GM21367 (cell line): ENCODE measurements around the gene DROSHA.
"Not testable (repeated sequence)": the region's sequence is repeated elsewhere in the genome, so short reads cannot be mapped to it uniquely, and the experiment has no call there.

Source experiments
- ATAC-seq: cut with Tn5 transposase; IDR thresholded peaks from one replicate; pipeline ENCODE4 v1.9.1; 2021; ENCODE audit not compliant: unreplicated experiment

Gene DROSHA

DNA sequence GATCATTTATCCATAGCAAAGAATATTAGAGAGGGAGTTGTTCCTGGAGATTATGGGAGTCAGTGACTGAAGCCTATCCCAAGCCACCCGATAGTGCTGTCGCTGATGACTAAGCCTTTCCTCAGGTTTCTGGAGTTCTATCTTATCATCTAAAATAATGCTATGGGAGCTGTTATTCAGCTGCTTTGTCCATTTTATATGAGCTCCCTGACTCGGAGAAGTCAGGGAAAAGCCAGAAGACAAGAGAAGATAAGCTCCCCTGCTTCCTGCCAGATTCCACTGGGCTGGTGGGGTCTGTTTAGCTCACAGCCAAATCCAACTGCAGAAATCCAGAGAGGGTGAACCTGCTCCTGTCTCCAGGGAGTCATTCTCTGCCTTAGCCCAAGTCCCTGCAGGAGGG, 148.2 kb downstream of the DROSHA start:
- no peak for ATAC-seq

GRCh38 chr5:31382051-31382878, 149.6 kb downstream of the DROSHA start:
- no peak for ATAC-seq

GRCh38 chr5:31381299-31381698, 150.6 kb downstream of the DROSHA start:
- no peak for ATAC-seq

- no peak for ATAC-seq
These were observed 151.8 kb downstream of the DROSHA start for GRCh38 chr5:31380049-31380448.

GRCh38 chr5:31378838-31379237, 153.1 kb downstream of the DROSHA start:
- no peak for ATAC-seq

DNA sequence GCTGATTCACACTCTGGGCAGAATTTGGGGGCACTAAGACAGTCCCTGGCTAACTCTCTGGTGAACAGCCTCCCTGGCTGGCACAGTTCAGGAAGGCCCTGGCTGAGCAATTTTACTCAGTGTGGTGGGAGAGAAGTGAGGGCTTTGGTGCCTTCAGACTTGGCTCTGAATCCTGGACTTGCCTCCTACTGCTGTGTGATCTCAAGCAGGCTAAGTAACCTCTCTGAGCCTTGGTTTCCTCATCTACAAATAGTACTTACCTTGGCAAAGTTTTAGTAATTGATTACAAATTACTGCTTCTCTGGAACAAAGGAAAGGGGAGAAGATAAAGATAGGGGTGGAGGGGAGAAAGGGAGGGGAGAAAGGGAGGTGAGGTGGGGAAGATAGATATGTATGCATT, 153.8 kb downstream of the DROSHA start:
- no peak for ATAC-seq

GRCh38 chr5:31377274-31377946, 154.5 kb downstream of the DROSHA start:
- ATAC-seq, result no peak

DNA sequence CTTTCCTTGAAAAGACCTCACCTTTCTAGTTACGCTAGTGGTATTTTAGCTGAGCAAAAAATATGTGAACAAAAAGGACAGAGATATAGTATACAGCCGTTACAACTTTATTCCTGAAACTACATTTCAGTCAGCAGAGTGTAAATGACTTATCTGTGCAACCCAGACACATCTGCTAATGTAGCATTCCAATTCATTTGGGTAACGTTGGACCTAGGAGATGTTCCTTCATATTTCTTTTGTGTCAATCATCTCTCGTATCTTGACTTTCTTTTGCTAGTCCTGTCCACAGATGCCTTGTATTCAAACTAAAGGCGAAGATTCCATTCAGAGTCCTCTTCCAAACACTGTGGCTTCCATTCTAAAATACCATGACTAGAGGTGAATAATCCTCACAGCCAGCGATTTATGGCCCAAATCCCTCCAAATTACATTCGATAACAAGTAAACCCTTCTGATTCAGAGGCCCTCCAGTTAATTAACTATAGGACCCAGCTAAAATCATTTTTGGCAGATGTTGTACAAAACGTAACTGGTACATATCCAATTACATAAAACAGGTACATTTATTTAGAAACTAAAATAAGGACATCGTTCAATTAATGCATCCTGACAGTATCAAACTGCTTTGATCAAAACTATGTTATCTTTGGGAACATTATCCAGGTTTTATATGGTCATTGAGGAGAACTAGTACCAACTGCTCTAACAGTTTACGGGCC, 155.7 kb downstream of the DROSHA start:
- ATAC-seq, result no peak

DNA sequence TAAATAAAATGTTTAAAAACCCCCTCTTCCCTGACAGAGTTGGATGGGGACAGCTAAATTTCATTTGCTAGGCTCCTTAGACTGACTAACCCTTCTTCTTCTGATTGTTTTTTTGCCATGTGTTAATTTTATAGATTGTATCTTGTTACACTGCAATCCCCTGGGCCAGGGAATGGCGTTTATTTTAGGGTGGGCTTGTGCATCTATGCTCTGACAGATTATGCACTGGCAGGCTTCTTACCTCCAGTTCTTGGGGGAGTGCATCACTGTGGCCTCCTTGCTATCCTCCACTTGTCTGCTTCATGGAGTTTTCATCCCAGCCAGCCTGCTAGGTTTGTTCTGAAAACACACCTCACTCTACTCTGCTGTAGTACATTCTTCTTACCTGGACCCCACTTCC, 159.8 kb downstream of the DROSHA start:
- no peak for ATAC-seq

- ATAC-seq, result no peak
These were observed 165.0 kb downstream of the DROSHA start for GRCh38 chr5:31366941-31367340.

GRCh38 chr5:31365776-31366175, 166.1 kb downstream of the DROSHA start:
- ATAC-seq, result no peak

DNA sequence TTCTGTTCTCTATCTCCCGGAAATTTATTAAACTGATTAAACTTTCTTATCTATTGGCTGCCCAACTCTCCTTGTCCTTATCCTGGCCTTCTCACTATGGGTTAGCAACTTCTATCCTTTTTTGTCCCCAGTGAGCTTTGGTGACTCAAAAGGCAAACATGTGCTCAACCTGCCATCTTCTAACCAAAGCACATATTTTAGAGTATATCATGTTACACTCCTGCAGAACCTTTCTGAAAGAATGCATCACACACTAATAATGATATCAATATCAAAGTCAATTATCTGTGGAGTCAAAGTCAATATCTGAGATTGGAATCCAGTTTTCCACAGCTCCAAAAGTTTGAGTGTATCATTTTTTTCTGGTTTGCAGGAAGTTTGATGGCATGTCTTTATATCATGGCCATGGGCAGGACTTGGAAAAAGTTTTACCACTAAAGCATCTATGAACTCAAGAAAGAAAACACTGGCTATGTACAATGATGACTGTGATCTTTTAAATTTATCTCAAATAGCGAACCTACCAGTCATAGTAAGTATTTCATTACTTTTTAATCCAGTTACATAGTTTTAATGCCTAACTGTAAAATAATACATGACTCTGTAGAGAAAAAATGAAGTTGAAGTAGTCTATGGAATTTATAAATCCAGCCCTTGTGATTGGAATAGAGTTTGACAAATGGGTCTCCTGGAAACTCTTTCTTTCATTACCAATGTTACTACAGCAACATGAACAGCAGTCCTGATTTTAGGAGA, 166.8 kb downstream of the DROSHA start:
- ATAC-seq, result no peak

GRCh38 chr5:31362931-31363568, 168.8 kb downstream of the DROSHA start:
- no peak for ATAC-seq

DNA sequence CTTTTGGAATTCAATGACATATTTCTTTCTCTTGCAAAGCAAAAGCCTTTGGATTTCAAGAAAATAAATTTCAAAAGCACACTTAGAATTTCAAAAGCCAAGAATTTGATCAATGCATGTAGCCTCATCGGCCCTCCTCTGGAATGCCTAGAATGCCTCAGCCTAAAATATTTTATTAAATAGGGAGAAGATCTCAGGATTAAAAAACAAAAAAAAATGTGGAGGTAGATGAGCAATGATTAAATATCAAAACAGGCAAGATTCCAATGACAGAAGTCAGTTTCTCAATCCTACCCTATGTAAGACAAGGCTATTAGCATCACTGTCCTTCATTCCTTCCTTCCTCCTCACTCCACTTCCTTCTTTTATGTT, 169.4 kb downstream of the DROSHA start:
- no peak for ATAC-seq

DNA sequence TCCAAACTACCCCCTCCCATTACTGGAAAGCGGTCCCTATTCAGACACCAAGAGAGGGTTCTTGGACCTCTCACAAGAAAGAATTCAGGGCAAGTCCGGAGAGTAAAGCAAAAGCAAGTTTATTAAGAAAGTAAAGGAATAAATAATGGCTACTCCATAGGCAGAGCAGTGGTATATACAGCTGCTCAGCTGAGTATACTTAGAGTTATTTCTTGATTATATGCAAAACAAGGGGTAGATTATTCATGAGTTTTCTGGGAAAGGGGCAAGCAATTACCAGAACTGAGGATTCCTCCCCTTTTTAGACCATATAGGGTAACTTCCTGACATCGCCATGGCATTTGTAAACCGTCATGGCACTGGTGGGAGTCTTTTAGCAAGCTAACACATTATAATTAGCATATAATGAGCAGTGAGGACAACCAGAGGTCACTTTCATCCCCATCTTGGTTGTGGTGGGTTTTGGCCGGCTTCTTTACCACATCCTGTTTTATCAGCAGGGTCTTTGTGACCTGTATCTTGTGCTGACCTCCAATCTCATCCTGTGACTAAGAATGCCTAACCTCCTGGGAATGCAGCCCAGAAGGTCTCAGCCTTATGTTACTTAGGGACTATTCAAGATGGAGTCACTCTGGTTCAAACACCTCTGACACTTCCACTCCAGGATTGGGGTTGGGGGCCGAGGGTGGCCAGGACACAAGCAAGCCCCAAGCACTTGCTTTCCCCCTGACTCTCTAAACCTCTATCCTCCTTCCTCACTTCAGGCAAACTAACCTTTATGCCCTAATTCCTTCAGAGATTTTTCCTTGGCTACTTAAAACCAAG, 170.0 kb downstream of the DROSHA start:
- not testable (repeated sequence) for ATAC-seq

DNA sequence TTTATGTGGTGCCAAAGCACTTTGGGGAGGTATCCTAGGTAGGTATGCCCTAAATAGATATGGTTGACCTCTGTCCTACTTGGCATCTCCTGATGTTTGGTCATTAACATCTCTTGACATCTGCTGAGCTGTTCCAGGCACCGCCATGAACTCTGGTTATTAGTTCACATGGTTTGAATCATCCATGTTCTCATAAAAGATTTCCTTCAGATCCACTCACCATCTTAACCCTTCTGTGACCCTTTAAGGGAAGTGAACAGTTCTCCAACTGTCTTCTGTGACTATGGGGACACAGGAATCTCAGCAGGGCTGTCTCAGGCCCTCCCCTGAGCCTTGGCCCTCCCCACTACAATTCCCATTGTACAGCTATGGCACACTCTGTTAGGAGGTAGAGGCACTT, 170.7 kb downstream of the DROSHA start:
- no peak for ATAC-seq

DNA sequence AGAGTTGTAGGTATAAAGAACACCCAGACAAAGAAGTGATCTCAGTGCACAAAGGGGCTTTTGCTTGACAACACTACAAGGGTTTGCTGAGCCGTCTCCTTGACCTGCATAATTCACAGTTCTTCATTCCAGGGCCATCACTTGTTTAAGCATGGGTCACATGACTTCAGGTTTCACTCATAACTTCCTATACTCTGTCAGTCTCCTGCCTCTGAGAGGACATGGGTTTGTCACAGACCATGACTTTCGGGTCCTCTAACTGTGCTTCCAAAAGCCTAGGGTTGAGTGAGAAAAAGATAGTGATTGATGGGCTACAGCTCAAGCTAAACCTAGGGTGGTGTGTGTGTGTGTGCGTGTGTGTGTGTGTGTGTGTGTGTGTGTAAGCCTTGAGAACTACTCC, 172.1 kb downstream of the DROSHA start:
- ATAC-seq, result no peak

- ATAC-seq, result no peak
These were observed 174.9 kb downstream of the DROSHA start for GRCh38 chr5:31357038-31357437.

DNA sequence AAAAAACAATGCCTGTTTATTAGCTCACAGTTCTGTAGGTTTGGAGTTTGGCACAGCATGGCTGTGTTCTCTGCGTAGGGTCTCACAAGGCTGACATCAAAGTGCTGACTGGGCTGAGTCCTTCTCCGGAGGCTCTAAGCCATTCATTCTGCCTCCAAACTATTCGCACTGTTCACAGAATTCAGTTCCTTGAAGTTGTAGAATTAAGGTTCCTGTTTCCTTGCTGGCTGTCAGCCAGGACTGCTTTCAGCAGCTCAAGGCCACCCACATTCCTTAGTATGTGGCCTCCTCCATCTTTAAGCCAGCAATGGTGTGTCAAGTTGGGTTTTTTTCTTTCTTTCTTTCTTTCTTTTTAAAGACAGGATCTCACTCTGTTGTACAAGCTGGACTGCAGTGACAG, 176.6 kb downstream of the DROSHA start:
- ATAC-seq, result no peak
